Esophagus squamous epithelium (tissue), 5 donors: ENCODE results near the gene FKBP15. TPM values are rescaled to one million over a fixed set of nuclear protein-coding genes. Genes with fewer than 3 reads are reported as not detected.

Experiments
- DNase-seq: peaks from one replicate; lab custom pipeline; 2025; lab: John Stamatoyannopoulos, UW
- H3K27ac ChIP-seq, 4 donors: fragments of 200-600 bp; sonication (generic); one replicate each; pipeline ENCODE4 v1.5.1; 2016 to 2019; ENCODE audit warnings: mild to moderate bottlenecking in 1 of 4
- H3K27me3 ChIP-seq, 4 donors: fragments of 200-600 bp; sonication (generic); 1 replicate in 3 of 4; 2 replicates in 1 of 4; pipeline versions ENCODE4 v1.5.1 to v1.6.0; 2017 to 2021; ENCODE audit warnings: antibody characterized with exemption in 1 of 4
- H3K36me3 ChIP-seq, 3 donors: fragments of 200-600 bp; sonication (generic); one replicate each; pipeline ENCODE4 v1.5.1; 2016 to 2019
- H3K4me1 ChIP-seq, 3 donors: fragments of 200-600 bp; sonication (generic); one replicate each; pipeline ENCODE4 v1.5.1; 2017 to 2019
- H3K4me3 ChIP-seq, 4 donors: fragments of 200-600 bp; sonication (generic); 1 replicate in 3 of 4; 2 replicates in 1 of 4; pipeline ENCODE4 v1.5.1; 2016 to 2019; ENCODE audit warnings: mild to moderate bottlenecking in 2 of 4, moderate library complexity in 1 of 4
- H3K9me3 ChIP-seq, 3 donors: fragments of 200-600 bp; sonication (generic); one replicate each; pipeline ENCODE4 v1.5.1; 2016 to 2019
- POLR2A ChIP-seq, 4 donors: fragments of 450-650 bp; IDR thresholded peaks; one replicate each; pipeline ENCODE4 v1.6.1; 2017; ENCODE audit warnings: antibody characterized with exemption in 4 of 4, mild to moderate bottlenecking in 4 of 4, moderate library complexity in 3 of 4
- whole genome bisulfite sequencing, 2 donors: methylation state at CpG; one replicate each; pipeline ENCODE4 v1.1.5; 2018; 5-methylcytosine and 5-hydroxymethylcytosine counted together
- intact Hi-C: fragments of 100-400 bp; cut with DNase I; formaldehyde crosslinking; loops from one replicate; pipeline ENCODE4 v1.15.0; 2022
- total RNA-seq, 4 donors: library from RNA; depleted of rRNA; stranded (reverse); fragments of >200 nt; gene quantifications; one replicate each; pipeline ENCODE4 v1.1.0, GENCODE V29; 2016
- TF ChIP-seq, protein P1 (sequence below), 6 experiments: fragments of 450-650 bp in 4 of 6; fragments of 200-600 bp in 2 of 6; sonication (generic) in 2 of 6; IDR thresholded peaks; one replicate each; pipeline ENCODE4 v1.5.1; 2016 to 2019; ENCODE audit warnings: antibody characterized with exemption in 6 of 6, mild to moderate bottlenecking in 4 of 6, moderate library complexity in 4 of 6
- donor health status: DM: yes; HTN: yes; CAD: no.

FKBP15 gene
- total RNA-seq, 4 donors from 2014 or later: 17.7 to 23.3 (median 20.5) TPM

DNA sequence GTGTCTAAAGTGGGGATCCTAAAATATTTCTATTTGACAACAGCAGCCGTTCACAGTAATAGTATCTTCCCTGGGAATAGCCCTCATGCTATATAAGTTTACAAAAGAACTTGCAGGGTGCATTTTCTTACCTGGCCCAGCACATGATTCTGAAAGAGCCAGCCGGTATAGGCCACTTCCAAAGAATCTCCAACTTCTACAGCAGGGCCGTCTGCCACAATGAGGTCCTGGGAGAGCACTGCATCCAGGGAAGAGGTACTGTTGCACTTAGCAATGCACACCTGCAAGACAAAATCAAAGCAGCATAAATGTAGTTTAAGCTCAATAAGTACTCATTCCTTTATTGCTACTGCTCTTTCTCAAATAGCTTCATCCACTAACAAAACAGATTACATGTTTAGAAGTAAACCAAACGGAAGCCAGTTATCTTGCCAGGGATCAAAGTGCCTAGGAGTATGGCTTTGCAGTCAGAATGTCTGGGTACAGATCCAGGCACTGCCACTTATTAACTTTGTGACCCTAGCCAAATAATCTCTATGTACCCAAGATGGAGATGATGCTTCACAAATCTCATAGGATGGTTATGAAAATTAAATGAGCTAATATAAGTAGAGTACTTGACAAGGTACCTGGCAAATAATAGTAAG lies 21.3 kb downstream of the FKBP15 start:
- intact Hi-C loops: no loop called here
- Histone ChIP-seq H3K9me3 (no peaks in the 10 kb centered on the region), H3K4me3 (no peak overlapping the region), H3K27ac (no peak overlapping the region), H3K27me3 (no peaks in the 10 kb centered on the region), H3K36me3 (peaks cover 0 to 99% (median 19%) of the 10 kb centered on the region in 3 donors), H3K4me1 (no peaks in the 10 kb centered on the region)
- 82 to 91% methylated on average over 4 of the region's 4 CpGs for WGBS, 2 donors
- TF ChIP-seq POLR2A (IDR thresholded peaks at IDR 0.05): no peak
- TF ChIP-seq, protein P1, sequence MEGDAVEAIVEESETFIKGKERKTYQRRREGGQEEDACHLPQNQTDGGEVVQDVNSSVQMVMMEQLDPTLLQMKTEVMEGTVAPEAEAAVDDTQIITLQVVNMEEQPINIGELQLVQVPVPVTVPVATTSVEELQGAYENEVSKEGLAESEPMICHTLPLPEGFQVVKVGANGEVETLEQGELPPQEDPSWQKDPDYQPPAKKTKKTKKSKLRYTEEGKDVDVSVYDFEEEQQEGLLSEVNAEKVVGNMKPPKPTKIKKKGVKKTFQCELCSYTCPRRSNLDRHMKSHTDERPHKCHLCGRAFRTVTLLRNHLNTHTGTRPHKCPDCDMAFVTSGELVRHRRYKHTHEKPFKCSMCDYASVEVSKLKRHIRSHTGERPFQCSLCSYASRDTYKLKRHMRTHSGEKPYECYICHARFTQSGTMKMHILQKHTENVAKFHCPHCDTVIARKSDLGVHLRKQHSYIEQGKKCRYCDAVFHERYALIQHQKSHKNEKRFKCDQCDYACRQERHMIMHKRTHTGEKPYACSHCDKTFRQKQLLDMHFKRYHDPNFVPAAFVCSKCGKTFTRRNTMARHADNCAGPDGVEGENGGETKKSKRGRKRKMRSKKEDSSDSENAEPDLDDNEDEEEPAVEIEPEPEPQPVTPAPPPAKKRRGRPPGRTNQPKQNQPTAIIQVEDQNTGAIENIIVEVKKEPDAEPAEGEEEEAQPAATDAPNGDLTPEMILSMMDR (IDR thresholded peaks at IDR 0.05): no peak
- no peak for DNase-seq

DNA sequence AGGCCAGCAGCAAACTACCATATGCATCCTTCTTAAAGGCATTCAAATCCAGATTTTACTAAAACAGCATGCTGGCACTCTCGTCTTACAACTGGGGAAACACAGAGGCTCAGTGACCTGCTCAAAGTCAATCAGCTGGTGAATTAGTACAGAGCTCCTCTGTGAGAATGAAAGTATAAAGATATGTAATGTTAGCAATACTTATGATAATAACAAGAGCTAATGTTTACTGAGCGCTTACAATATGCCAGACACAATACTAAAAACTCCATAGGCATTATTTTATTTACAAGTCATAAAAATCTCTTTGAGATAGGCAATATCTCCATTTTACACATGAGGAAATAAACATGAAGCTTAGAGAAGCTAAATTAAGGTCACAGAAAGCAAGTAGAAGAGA lies 28.6 kb downstream of the FKBP15 start:
- Histone ChIP-seq H3K4me3 (no peak overlapping the region), H3K27me3 (no peaks in the 10 kb centered on the region), H3K27ac (no peak overlapping the region), H3K36me3 (peaks cover 0 to 92% (median 8%) of the 10 kb centered on the region in 3 donors), H3K4me1 (peaks cover 0 to 10% (median 0%) of the 10 kb centered on the region in 3 donors), H3K9me3 (no peaks in the 10 kb centered on the region)
- intact Hi-C loops: no loop called here
- no peak for DNase-seq
- WGBS, 2 donors: 87 to 96% methylated on average over 2 of the region's 2 CpGs
- TF ChIP-seq, protein P1 (IDR thresholded peaks at IDR 0.05): no peak
- TF ChIP-seq POLR2A (IDR thresholded peaks at IDR 0.05): no peak

DNA sequence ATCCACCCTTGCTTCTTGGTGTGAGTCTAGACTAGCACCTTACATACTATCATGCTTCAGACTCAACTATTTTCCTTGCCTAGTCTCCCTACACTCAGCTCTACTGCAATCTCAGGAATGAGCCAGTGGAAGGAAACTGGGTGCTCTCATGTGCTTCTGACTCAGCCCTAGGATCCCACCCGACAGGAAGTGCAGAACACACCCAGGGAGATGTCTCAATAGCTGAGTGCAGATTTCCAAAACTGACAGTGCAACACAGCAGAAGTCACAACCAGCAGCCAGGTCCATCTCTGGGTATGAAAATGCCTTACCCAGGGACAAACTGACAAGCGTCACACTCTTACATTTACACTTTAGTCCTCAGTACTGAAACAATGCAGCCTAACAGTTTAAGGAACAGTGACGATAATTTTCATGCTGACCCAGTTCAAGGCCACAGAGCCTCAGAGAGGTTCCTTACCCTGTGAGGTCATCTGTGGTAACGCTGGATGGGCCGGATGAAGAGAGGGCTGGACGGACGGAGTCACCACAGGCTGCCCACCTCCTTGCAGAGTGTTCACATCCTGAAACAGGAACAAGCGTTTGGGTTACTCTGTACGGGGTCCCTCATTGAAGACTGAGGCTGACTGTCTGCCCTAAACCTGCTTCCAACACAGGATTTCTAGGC lies 33.0 kb downstream of the FKBP15 start:
- Histone ChIP-seq H3K27me3 (no peaks in the 10 kb centered on the region), H3K4me3 (peak overlapping the region in 1 of 4 donors; percentile 18), H3K9me3 (no peaks in the 10 kb centered on the region), H3K36me3 (peaks cover 8 to 95% (median 20%) of the 10 kb centered on the region in 3 donors), H3K4me1 (peaks cover 0 to 14% (median 0%) of the 10 kb centered on the region in 3 donors), H3K27ac (peak overlapping the region; percentile 45 to 80 (median 70))
- 64 to 78% methylated on average over 8 of the region's 9 CpGs for WGBS, 2 donors
- no peak for DNase-seq
- intact Hi-C loops: no loop called here
- TF ChIP-seq, protein P1 (IDR thresholded peaks at IDR 0.05): no peak
- TF ChIP-seq POLR2A (IDR thresholded peaks at IDR 0.05): no peak

DNA sequence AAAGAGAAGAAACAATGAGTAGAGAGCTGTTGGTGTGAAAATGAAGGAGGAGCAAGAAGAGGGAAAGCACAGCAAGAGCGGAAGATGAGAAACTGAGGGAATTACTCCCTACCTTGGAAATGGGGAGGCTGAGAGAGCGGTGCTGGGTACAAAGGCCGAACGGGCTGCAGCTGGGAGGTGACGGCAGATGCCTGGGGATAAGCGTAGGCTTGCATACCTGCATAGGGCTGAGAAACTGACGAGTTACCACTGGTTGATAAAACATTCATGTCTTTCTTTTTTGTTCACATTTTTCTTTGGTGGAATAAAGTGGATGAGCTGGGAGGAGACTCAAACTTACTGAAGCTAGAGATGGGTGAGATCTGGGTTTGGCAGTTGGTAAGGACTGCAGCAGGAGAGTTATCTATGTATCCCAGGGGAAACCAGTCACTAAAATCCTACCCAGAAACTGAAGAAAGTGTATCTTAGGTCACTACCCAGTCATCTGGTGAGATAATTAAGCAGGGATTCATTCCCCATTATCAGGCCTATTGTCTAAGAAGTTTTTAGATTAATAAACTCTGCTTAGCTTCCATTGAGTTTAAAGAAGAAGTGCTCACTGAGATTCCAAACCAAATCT lies 34.8 kb downstream of the FKBP15 start:
- Histone ChIP-seq H3K4me3 (no peak overlapping the region), H3K36me3 (peaks cover 11 to 95% (median 22%) of the 10 kb centered on the region in 3 donors), H3K27me3 (no peaks in the 10 kb centered on the region), H3K27ac (no peak overlapping the region), H3K4me1 (peaks cover 0 to 14% (median 0%) of the 10 kb centered on the region in 3 donors), H3K9me3 (no peaks in the 10 kb centered on the region)
- 71 to 84% methylated on average over 7 of the region's 7 CpGs for WGBS, 2 donors
- intact Hi-C loops: no loop called here
- DNase-seq: no peak
- no peak for TF ChIP-seq POLR2A (IDR thresholded peaks at IDR 0.05)
- TF ChIP-seq, protein P1 (IDR thresholded peaks at IDR 0.05): no peak

DNA sequence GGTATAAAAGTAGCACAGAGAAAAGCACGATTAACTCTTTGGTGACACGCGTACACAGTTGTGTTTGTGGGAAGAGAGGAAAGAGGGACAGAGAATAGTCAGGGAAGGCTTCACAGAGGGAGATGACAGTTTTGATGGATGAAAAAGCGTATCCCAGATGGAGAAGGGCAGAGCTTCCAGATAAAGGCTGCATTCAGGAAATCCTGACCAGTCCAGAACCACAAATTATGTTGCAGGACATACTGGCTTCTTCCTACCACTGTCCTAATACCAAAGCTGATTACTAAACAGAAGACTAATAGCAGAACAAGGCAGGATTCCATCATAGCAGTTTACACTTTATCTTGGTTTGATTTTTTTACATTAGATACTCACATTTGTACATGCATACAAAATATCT lies 35.8 kb downstream of the FKBP15 start:
- H3K9me3 ChIP-seq: no peaks in the 10 kb centered on the region

More for the DNA sequence above, 35.8 kb downstream of the FKBP15 start:
- 86 to 91% methylated on average over 4 of the region's 4 CpGs for WGBS, 2 donors
- intact Hi-C loops: no loop called here
- Histone ChIP-seq H3K36me3 (peaks cover 11 to 95% (median 22%) of the 10 kb centered on the region in 3 donors), H3K4me1 (peaks cover 0 to 14% (median 0%) of the 10 kb centered on the region in 3 donors), H3K27ac (no peak overlapping the region), H3K4me3 (no peak overlapping the region), H3K27me3 (no peaks in the 10 kb centered on the region)
- TF ChIP-seq, protein P1 (IDR thresholded peaks at IDR 0.05): no peak
- no peak for TF ChIP-seq POLR2A (IDR thresholded peaks at IDR 0.05)
- no peak for DNase-seq
